ENCODE measurements around the gene CA12. TPM values are rescaled to one million over a fixed set of nuclear protein-coding genes. Genes with fewer than 3 reads are reported as not detected.
A peak's percentile ranks its signal among the peaks of the same experiment; 100 is the strongest.

Gene CA12
- total RNA-seq, 2 donors from 2014 or later, result 1.2 to 2.1 TPM

DNA sequence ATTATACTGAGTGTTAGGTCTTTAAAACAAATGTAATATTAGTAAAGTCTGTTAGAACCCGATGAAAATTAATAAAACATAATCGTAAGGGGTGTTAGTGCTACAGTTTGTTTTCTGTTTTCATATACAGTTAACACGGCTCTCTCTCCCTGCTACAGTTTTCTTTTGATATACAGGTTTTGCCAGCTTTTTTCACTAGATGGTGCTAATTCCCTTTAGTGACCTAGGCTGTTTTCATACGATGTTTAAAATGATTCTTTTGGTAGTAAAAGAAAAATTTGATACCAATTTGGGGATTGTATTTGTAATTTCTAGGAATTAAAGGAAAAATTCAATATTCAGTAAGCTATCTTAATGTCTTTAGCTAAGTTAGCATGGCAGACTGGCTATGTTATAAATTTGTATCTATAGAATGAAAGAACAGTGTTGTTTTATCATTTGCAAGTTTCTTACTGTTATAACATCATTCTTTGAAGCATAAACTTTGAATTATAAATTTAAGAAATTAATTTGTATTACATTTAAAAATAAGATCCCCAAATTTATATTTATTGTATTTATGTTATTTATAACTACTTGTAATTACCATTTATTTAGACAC, 92.8 kb downstream of the CA12 start:
- Histone ChIP-seq H3K9ac (ENCODE audit: extremely low read depth, low read length, poor library complexity, severe bottlenecking) (no peak overlapping the region), H3K27me3 (ENCODE audit: control insufficient read depth, insufficient read depth, low read length, poor library complexity, severe bottlenecking) (no peaks in the 10 kb centered on the region), H3K4me3 (ENCODE audit: low read length) (no peak overlapping the region), H3K36me3 (ENCODE audit: control insufficient read depth, insufficient read depth, low read length) (no peaks in the 10 kb centered on the region), H3K4me1 (ENCODE audit: control insufficient read depth, insufficient read depth, low read length) (no peaks in the 10 kb centered on the region), H3K9me3 (ENCODE audit: control insufficient read depth, low read length) (no peaks in the 10 kb centered on the region), H3K27ac (ENCODE audit: low read depth, low read length) (no peak overlapping the region)
- Mint-ChIP-seq H3K4me1 (no peaks in the 10 kb centered on the region), H3K27ac (no peak overlapping the region), H3K36me3 (ENCODE audit: low read depth) (peaks cover 11% of the 10 kb centered on the region), H3K4me3 (no peak overlapping the region), H3K27me3 (ENCODE audit: insufficient read depth) (no peaks in the 10 kb centered on the region), H3K9me3 (no peaks in the 10 kb centered on the region)
- peak; percentile 86 for TF ChIP-seq CTCF (conservative IDR thresholded peaks at IDR 0.05)
- no peak for DNase-seq
- WGBS, 2 experiments (ENCODE audit: insufficient coverage in 1 of 2, insufficient read length in 1 of 2), result 0 to 17% methylated on average over 1 to 4 of the region's 4 CpGs

DNA sequence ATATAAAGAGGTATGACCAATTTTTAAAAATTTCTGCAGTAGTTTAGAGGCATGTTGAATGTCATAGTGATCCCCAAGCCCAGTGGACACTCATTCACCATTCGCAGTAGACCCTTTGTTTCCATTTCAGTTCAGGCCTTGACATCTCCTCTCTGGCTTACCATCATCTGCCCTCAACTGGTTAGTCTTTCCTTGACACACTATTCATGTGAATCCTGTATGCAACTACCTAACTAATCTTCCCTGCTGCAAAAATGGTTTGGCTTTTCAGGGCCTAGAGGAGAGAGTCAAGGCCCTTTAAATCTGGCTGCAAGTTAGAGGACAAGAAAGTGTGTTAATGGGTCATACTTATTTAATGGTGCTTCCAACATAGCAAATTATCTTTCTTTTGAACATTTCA, 93.3 kb downstream of the CA12 start:
- Mint-ChIP-seq H3K27ac (no peak overlapping the region), H3K4me3 (no peak overlapping the region), H3K9me3 (no peaks in the 10 kb centered on the region), H3K4me1 (no peaks in the 10 kb centered on the region), H3K27me3 (ENCODE audit: insufficient read depth) (no peaks in the 10 kb centered on the region), H3K36me3 (ENCODE audit: low read depth) (peaks cover 11% of the 10 kb centered on the region)
- no peak overlapping the region for H3K27ac ChIP-seq (ENCODE audit: low read depth, low read length)
- DNase-seq, result no peak
- H3K4me3 ChIP-seq (ENCODE audit: low read length), result no peak overlapping the region
- TF ChIP-seq CTCF (conservative IDR thresholded peaks at IDR 0.05), result no peak
- H3K27me3 ChIP-seq (ENCODE audit: control insufficient read depth, insufficient read depth, low read length, poor library complexity, severe bottlenecking), result no peaks in the 10 kb centered on the region
- no peaks in the 10 kb centered on the region for H3K4me1 ChIP-seq (ENCODE audit: control insufficient read depth, insufficient read depth, low read length)
- WGBS, 2 experiments (ENCODE audit: insufficient coverage in 1 of 2, insufficient read length in 1 of 2), result 60 to 76% methylated on average over 1 of the region's 1 CpG
- no peaks in the 10 kb centered on the region for H3K9me3 ChIP-seq (ENCODE audit: control insufficient read depth, low read length)
- no peaks in the 10 kb centered on the region for H3K36me3 ChIP-seq (ENCODE audit: control insufficient read depth, insufficient read depth, low read length)
- no peak overlapping the region for H3K9ac ChIP-seq (ENCODE audit: extremely low read depth, low read length, poor library complexity, severe bottlenecking)

- Histone ChIP-seq H3K36me3 (ENCODE audit: control insufficient read depth, insufficient read depth, low read length) (no peaks in the 10 kb centered on the region), H3K9ac (ENCODE audit: extremely low read depth, low read length, poor library complexity, severe bottlenecking) (no peak overlapping the region), H3K4me3 (ENCODE audit: low read length) (no peak overlapping the region), H3K27ac (ENCODE audit: low read depth, low read length) (no peak overlapping the region), H3K27me3 (ENCODE audit: control insufficient read depth, insufficient read depth, low read length, poor library complexity, severe bottlenecking) (no peaks in the 10 kb centered on the region), H3K4me1 (ENCODE audit: control insufficient read depth, insufficient read depth, low read length) (no peaks in the 10 kb centered on the region), H3K9me3 (ENCODE audit: control insufficient read depth, low read length) (no peaks in the 10 kb centered on the region)
- Mint-ChIP-seq H3K27ac (no peak overlapping the region), H3K36me3 (ENCODE audit: low read depth) (peaks cover 11% of the 10 kb centered on the region), H3K4me1 (no peaks in the 10 kb centered on the region), H3K9me3 (no peaks in the 10 kb centered on the region), H3K4me3 (no peak overlapping the region), H3K27me3 (ENCODE audit: insufficient read depth) (no peaks in the 10 kb centered on the region)
- TF ChIP-seq CTCF (conservative IDR thresholded peaks at IDR 0.05), result no peak
- no peak for DNase-seq
- WGBS, 2 experiments (ENCODE audit: insufficient coverage in 1 of 2, insufficient read length in 1 of 2), result 90 to 100% methylated on average over 1 to 2 of the region's 2 CpGs
Observed at GRCh38 chr15:63287109-63287508, 94.5 kb downstream of the CA12 start.

Measured in endodermal cell (in vitro differentiated cells).